ENCODE results near the gene ETS1. TPM values are rescaled to one million over a fixed set of nuclear protein-coding genes. Genes with fewer than 3 reads are reported as not detected.

Gene ETS1
- total RNA-seq, 1 experiment from 2014 or later = 29.9 TPM

GRCh38 chr11:128453444-128454336 is 133.7 kb downstream of the ETS1 start:
- Histone ChIP-seq H2AK5ac (ENCODE audit: insufficient read length, low read length) (no peak overlapping the region), H3K27me3 (ENCODE audit: insufficient read depth, low read length) (no peaks in the 10 kb centered on the region), H3K79me1 (ENCODE audit: insufficient read depth, low read depth, low read length, poor library complexity, severe bottlenecking) (no peaks in the 10 kb centered on the region), H3K14ac (ENCODE audit: insufficient read depth, low read length) (no peak overlapping the region), H4K8ac (replicated peaks; ENCODE audit: insufficient read length, low read depth, low read length) (no peak overlapping the region), H3K23me2 (ENCODE audit: insufficient read length, low read depth, low read length, poor library complexity, severe bottlenecking) (no peaks in the 10 kb centered on the region), H2BK12ac (ENCODE audit: insufficient read length, low read depth, low read length) (no peak overlapping the region), H2AFZ (ENCODE audit: low read length) (no peak overlapping the region), H3K9ac (ENCODE audit: extremely low read depth, insufficient read length, low read length) (no peak overlapping the region), H3T11ph (ENCODE audit: low read length) (no peak overlapping the region), H3K9me3 (ENCODE audit: control insufficient read depth, low read depth, low read length) (no peaks in the 10 kb centered on the region), H2BK20ac (ENCODE audit: low read depth, low read length, poor library complexity, severe bottlenecking) (no peak overlapping the region), H3K18ac (ENCODE audit: insufficient read length, low read depth, low read length) (no peak overlapping the region), H4K20me1 (ENCODE audit: control insufficient read depth, insufficient read depth, insufficient read length) (no peaks in the 10 kb centered on the region), H3K23ac (ENCODE audit: insufficient read length, low read depth, low read length) (no peak overlapping the region), H2BK5ac (ENCODE audit: insufficient read length, low read length) (no peak overlapping the region), H2BK15ac (ENCODE audit: low read depth, low read length) (no peak overlapping the region), H3K27ac (ENCODE audit: insufficient read length, low read depth, low read length) (no peak overlapping the region), H3K4me1 (ENCODE audit: insufficient read depth, low read length) (no peaks in the 10 kb centered on the region), H4K91ac (ENCODE audit: insufficient read length, low read depth, low read length) (no peak overlapping the region), H3K4ac (ENCODE audit: low read depth, low read length) (no peak overlapping the region), H3K79me2 (ENCODE audit: insufficient read depth, low read length) (no peaks in the 10 kb centered on the region), H4K5ac (ENCODE audit: insufficient read length, low read depth, low read length) (no peak overlapping the region), H3K4me2 (ENCODE audit: insufficient read depth, insufficient read length, low read length) (no peak overlapping the region), H2BK120ac (ENCODE audit: low read depth, low read length, poor library complexity, severe bottlenecking) (no peak overlapping the region), H3K56ac (ENCODE audit: insufficient read length, low read depth, low read length) (no peak overlapping the region)
- no peak for DNase-seq
- no peak for TF ChIP-seq CTCF (conservative IDR thresholded peaks at IDR 0.05)
- Mint-ChIP-seq H3K27ac (no peak overlapping the region), H3K27me3 (ENCODE audit: low read depth) (no peaks in the 10 kb centered on the region; the same call in 1 of the 2 replicates), H3K4me1 (peaks cover 0 to 3% of the 10 kb centered on the region in 2 experiments; a peak in 2 of 4 replicates), H3K9me3 (no peaks in the 10 kb centered on the region), H3K4me3 (no peak overlapping the region), H3K36me3 (ENCODE audit: insufficient read depth in 1 of 3, low read depth in 3 of 3) (peaks cover 0 to 4% (median 0%) of the 10 kb centered on the region in 3 experiments; a peak in 1 of 7 replicates)
- WGBS (ENCODE audit: extremely low coverage, insufficient read length, low lambda C conversion rate) = no CpG with 5 or more reads among the region's 5 CpGs

Measured in H9 (cell line).